ENCODE measurements around the gene IGFLR1.

Gene IGFLR1

GRCh38 chr19:35724560-35724959, 17.7 kb downstream of the IGFLR1 start:
- TF ChIP-seq CTCF (IDR thresholded peaks at IDR 0.05): no peak

GRCh38 chr19:35723671-35724070, 18.6 kb downstream of the IGFLR1 start:
- TF ChIP-seq CTCF (IDR thresholded peaks at IDR 0.05): no peak

- no peak for TF ChIP-seq CTCF (IDR thresholded peaks at IDR 0.05)
These were observed 19.4 kb downstream of the IGFLR1 start for GRCh38 chr19:35722897-35723296.

- TF ChIP-seq CTCF (IDR thresholded peaks at IDR 0.05): no peak
These were observed 19.8 kb downstream of the IGFLR1 start for GRCh38 chr19:35722461-35722860.

GRCh38 chr19:35721374-35721773, 20.9 kb downstream of the IGFLR1 start:
- no peak for TF ChIP-seq CTCF (IDR thresholded peaks at IDR 0.05)

GRCh38 chr19:35720648-35721047, 21.6 kb downstream of the IGFLR1 start:
- TF ChIP-seq CTCF (IDR thresholded peaks at IDR 0.05): no peak

GRCh38 chr19:35720163-35720524, 22.1 kb downstream of the IGFLR1 start:
- TF ChIP-seq CTCF (IDR thresholded peaks at IDR 0.05): no peak

- TF ChIP-seq CTCF (IDR thresholded peaks at IDR 0.05): no peak
These were observed 22.7 kb downstream of the IGFLR1 start for GRCh38 chr19:35719402-35720162.
